Measurements from ENCODE around the gene MARCO.

GRCh38 chr2:119019521-119019920 is 77.5 kb downstream of the MARCO start:
- TF ChIP-seq GATA1 (IDR thresholded peaks at IDR 0.05; ENCODE audit: low read depth, low read length), result no peak
- TF ChIP-seq POLR2A (IDR thresholded peaks at IDR 0.05; ENCODE audit: low read length), result no peak
